ENCODE data around the gene KIF26B.

The KIF26B gene

DNA sequence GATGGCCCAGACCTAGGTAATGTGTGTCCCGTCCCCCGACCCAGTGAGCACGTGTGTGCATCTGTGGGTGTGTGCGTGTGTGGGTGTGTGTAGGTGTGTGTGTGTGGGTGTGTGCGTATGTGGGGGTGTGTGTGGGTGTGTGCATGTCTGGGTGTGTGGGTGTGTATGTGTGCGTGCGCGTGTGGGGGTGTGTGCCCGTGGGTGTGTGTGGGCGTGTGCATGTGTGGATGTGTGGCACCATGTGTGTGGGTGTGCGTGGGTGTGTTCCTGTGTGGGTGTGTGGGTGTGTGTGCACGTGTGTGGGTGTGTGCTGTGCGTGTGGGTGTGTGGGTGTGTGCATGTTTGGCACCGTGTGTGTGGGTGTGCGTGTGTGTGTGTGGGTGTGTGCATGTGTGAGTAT, 309.5 kb downstream of the KIF26B start:
- no peaks in the 10 kb centered on the region for H3K27me3 ChIP-seq (ENCODE audit: control insufficient read depth, insufficient read depth, low read length, poor library complexity, severe bottlenecking)
- H3K36me3 ChIP-seq (ENCODE audit: control insufficient read depth, insufficient read depth, low read length): no peaks in the 10 kb centered on the region
- H3K4me3 ChIP-seq (ENCODE audit: insufficient read depth, low read depth, low read length): no peak overlapping the region
- H3K9me3 ChIP-seq (ENCODE audit: control insufficient read depth, low read length): no peaks in the 10 kb centered on the region
- H3K27ac ChIP-seq (ENCODE audit: insufficient read depth, low read depth, low read length, poor library complexity, severe bottlenecking): no peak overlapping the region
- WGBS, 2 experiments: 94 to 97% methylated on average over 15 of the region's 15 CpGs
- H3K4me1 ChIP-seq (ENCODE audit: control insufficient read depth, insufficient read depth, low read length): no peaks in the 10 kb centered on the region

- no peak overlapping the region for H3K27ac ChIP-seq (ENCODE audit: insufficient read depth, low read depth, low read length, poor library complexity, severe bottlenecking)
- no peaks in the 10 kb centered on the region for H3K27me3 ChIP-seq (ENCODE audit: control insufficient read depth, insufficient read depth, low read length, poor library complexity, severe bottlenecking)
- H3K36me3 ChIP-seq (ENCODE audit: control insufficient read depth, insufficient read depth, low read length): no peaks in the 10 kb centered on the region
- no peak overlapping the region for H3K4me3 ChIP-seq (ENCODE audit: insufficient read depth, low read depth, low read length)
- H3K4me1 ChIP-seq (ENCODE audit: control insufficient read depth, insufficient read depth, low read length): no peaks in the 10 kb centered on the region
- 91 to 92% methylated on average over 16 of the region's 16 CpGs for WGBS, 2 experiments
- H3K9me3 ChIP-seq (ENCODE audit: control insufficient read depth, low read length): no peaks in the 10 kb centered on the region
These were observed 310.9 kb downstream of the KIF26B start for GRCh38 chr1:245465666-245466065.

GRCh38 chr1:245466261-245466660, 311.5 kb downstream of the KIF26B start:
- H3K4me3 ChIP-seq (ENCODE audit: insufficient read depth, low read depth, low read length): no peak overlapping the region
- no peaks in the 10 kb centered on the region for H3K27me3 ChIP-seq (ENCODE audit: control insufficient read depth, insufficient read depth, low read length, poor library complexity, severe bottlenecking)
- H3K36me3 ChIP-seq (ENCODE audit: control insufficient read depth, insufficient read depth, low read length): no peaks in the 10 kb centered on the region
- 85 to 88% methylated on average over 7 of the region's 7 CpGs for WGBS, 2 experiments
- H3K27ac ChIP-seq (ENCODE audit: insufficient read depth, low read depth, low read length, poor library complexity, severe bottlenecking): no peak overlapping the region
- no peaks in the 10 kb centered on the region for H3K4me1 ChIP-seq (ENCODE audit: control insufficient read depth, insufficient read depth, low read length)
- no peaks in the 10 kb centered on the region for H3K9me3 ChIP-seq (ENCODE audit: control insufficient read depth, low read length)

DNA sequence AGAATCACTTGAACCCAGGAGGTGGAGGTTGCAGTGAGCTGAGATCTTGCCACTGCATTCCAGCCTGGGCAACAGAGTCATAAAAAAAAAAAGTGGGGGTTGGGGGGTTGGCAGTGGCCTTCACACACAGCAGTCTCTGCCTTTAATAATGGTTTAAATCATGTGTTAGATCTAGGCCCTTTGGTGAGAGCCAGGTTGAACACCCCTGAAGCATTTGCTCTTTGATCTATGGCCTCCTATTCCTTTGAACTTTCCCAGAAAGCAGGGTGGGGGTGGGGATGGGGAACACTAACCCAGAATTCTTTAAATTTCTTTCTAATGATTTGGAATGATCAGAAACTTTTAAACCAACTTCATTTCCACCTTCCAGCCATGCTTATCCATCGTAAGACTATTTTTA, 313.0 kb downstream of the KIF26B start:
- 83 to 95% methylated on average over 1 of the region's 1 CpG for WGBS, 2 experiments
- no peaks in the 10 kb centered on the region for H3K36me3 ChIP-seq (ENCODE audit: control insufficient read depth, insufficient read depth, low read length)
- no peak overlapping the region for H3K27ac ChIP-seq (ENCODE audit: insufficient read depth, low read depth, low read length, poor library complexity, severe bottlenecking)
- no peaks in the 10 kb centered on the region for H3K9me3 ChIP-seq (ENCODE audit: control insufficient read depth, low read length)
- no peaks in the 10 kb centered on the region for H3K4me1 ChIP-seq (ENCODE audit: control insufficient read depth, insufficient read depth, low read length)
- no peak overlapping the region for H3K4me3 ChIP-seq (ENCODE audit: insufficient read depth, low read depth, low read length)
- H3K27me3 ChIP-seq (ENCODE audit: control insufficient read depth, insufficient read depth, low read length, poor library complexity, severe bottlenecking): no peaks in the 10 kb centered on the region

GRCh38 chr1:245469006-245469405, 314.2 kb downstream of the KIF26B start:
- WGBS, 2 experiments: 91 to 93% methylated on average over 6 of the region's 6 CpGs
- H3K27ac ChIP-seq (ENCODE audit: insufficient read depth, low read depth, low read length, poor library complexity, severe bottlenecking): no peak overlapping the region
- no peaks in the 10 kb centered on the region for H3K27me3 ChIP-seq (ENCODE audit: control insufficient read depth, insufficient read depth, low read length, poor library complexity, severe bottlenecking)
- H3K4me1 ChIP-seq (ENCODE audit: control insufficient read depth, insufficient read depth, low read length): no peaks in the 10 kb centered on the region
- H3K36me3 ChIP-seq (ENCODE audit: control insufficient read depth, insufficient read depth, low read length): no peaks in the 10 kb centered on the region
- H3K4me3 ChIP-seq (ENCODE audit: insufficient read depth, low read depth, low read length): no peak overlapping the region
- H3K9me3 ChIP-seq (ENCODE audit: control insufficient read depth, low read length): no peaks in the 10 kb centered on the region

DNA sequence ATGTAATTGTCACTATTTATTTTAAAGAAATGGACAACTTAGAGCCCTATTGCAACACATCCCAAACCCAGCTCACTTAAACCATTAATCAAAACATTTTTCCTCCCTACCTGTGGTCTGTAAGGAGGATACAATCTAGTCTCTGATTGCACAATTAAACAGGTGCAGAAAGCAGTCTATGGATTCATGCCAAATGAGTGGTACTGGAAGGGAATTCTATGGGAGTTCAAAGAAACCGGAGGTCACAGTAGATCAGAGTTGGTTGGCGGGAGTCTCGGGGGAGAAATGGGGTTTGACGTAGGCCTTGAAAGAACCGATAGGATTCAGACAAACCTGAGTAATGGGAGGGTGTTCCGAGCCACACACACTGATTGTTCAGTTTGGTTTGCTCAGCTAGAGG, 314.9 kb downstream of the KIF26B start:
- 92 to 95% methylated on average over 6 of the region's 6 CpGs for WGBS, 2 experiments
- no peak overlapping the region for H3K4me3 ChIP-seq (ENCODE audit: insufficient read depth, low read depth, low read length)
- no peaks in the 10 kb centered on the region for H3K4me1 ChIP-seq (ENCODE audit: control insufficient read depth, insufficient read depth, low read length)
- no peaks in the 10 kb centered on the region for H3K9me3 ChIP-seq (ENCODE audit: control insufficient read depth, low read length)
- no peaks in the 10 kb centered on the region for H3K36me3 ChIP-seq (ENCODE audit: control insufficient read depth, insufficient read depth, low read length)
- H3K27me3 ChIP-seq (ENCODE audit: control insufficient read depth, insufficient read depth, low read length, poor library complexity, severe bottlenecking): no peaks in the 10 kb centered on the region
- H3K27ac ChIP-seq (ENCODE audit: insufficient read depth, low read depth, low read length, poor library complexity, severe bottlenecking): no peak overlapping the region

GRCh38 chr1:245475126-245475525, 320.3 kb downstream of the KIF26B start:
- no peaks in the 10 kb centered on the region for H3K9me3 ChIP-seq (ENCODE audit: control insufficient read depth, low read length)
- no peaks in the 10 kb centered on the region for H3K27me3 ChIP-seq (ENCODE audit: control insufficient read depth, insufficient read depth, low read length, poor library complexity, severe bottlenecking)
- H3K27ac ChIP-seq (ENCODE audit: insufficient read depth, low read depth, low read length, poor library complexity, severe bottlenecking): no peak overlapping the region
- H3K36me3 ChIP-seq (ENCODE audit: control insufficient read depth, insufficient read depth, low read length): no peaks in the 10 kb centered on the region
- WGBS, 2 experiments: 94 to 95% methylated on average over 7 of the region's 7 CpGs
- no peak overlapping the region for H3K4me3 ChIP-seq (ENCODE audit: insufficient read depth, low read depth, low read length)
- H3K4me1 ChIP-seq (ENCODE audit: control insufficient read depth, insufficient read depth, low read length): no peaks in the 10 kb centered on the region

GRCh38 chr1:245475961-245476516, 321.3 kb downstream of the KIF26B start:
- Histone ChIP-seq H3K4me3 (ENCODE audit: insufficient read depth, low read depth, low read length) (no peak overlapping the region), H3K36me3 (ENCODE audit: control insufficient read depth, insufficient read depth, low read length) (no peaks in the 10 kb centered on the region), H3K4me1 (ENCODE audit: control insufficient read depth, insufficient read depth, low read length) (no peaks in the 10 kb centered on the region), H3K9me3 (ENCODE audit: control insufficient read depth, low read length) (no peaks in the 10 kb centered on the region), H3K27ac (ENCODE audit: insufficient read depth, low read depth, low read length, poor library complexity, severe bottlenecking) (no peak overlapping the region), H3K27me3 (ENCODE audit: control insufficient read depth, insufficient read depth, low read length, poor library complexity, severe bottlenecking) (no peaks in the 10 kb centered on the region)
- WGBS, 2 experiments: 96 to 97% methylated on average over 6 of the region's 6 CpGs

GRCh38 chr1:245477941-245478340, 323.2 kb downstream of the KIF26B start:
- H3K9me3 ChIP-seq (ENCODE audit: control insufficient read depth, low read length): no peaks in the 10 kb centered on the region
- no peaks in the 10 kb centered on the region for H3K4me1 ChIP-seq (ENCODE audit: control insufficient read depth, insufficient read depth, low read length)
- no peak overlapping the region for H3K4me3 ChIP-seq (ENCODE audit: insufficient read depth, low read depth, low read length)
- no peak overlapping the region for H3K27ac ChIP-seq (ENCODE audit: insufficient read depth, low read depth, low read length, poor library complexity, severe bottlenecking)
- no peaks in the 10 kb centered on the region for H3K36me3 ChIP-seq (ENCODE audit: control insufficient read depth, insufficient read depth, low read length)
- 92 to 93% methylated on average over 8 of the region's 8 CpGs for WGBS, 2 experiments
- H3K27me3 ChIP-seq (ENCODE audit: control insufficient read depth, insufficient read depth, low read length, poor library complexity, severe bottlenecking): no peaks in the 10 kb centered on the region

DNA sequence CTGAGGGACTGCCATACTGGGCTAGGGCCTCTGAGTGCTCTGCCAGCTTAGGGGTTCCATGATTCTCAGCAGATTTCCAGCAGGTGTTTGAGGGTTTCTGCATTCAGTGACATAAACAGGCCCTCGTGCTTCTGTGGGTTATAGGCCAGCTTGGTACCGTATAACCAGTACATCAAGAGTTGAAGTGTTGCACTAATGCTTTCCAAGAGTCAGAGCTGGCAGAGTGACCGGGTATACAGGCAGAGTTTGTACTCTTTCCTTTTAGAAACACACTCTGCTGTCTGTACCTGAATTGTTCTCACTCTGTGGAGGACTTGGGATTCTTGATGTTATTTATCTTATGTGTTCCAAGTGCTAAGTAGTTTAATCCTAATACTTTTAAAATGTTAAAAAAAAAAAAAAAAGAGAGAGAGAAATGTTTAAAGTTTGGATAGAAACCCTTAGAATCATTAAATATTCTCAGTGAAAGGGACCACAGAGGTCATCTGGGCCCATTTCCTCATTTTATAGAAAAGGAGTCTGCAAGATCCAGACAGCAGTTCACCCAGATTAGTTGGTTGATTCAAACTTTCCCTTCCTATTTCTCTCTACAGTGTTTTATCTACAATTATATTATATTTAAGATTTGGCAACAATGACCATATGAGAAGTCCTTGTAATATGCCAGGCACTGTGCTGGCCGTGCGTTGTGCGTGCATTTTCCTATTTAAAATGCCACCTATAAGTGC, 325.8 kb downstream of the KIF26B start:
- H3K4me1 ChIP-seq (ENCODE audit: control insufficient read depth, insufficient read depth, low read length): no peaks in the 10 kb centered on the region
- WGBS, 2 experiments: 92 to 97% methylated on average over 6 of the region's 6 CpGs
- H3K9me3 ChIP-seq (ENCODE audit: control insufficient read depth, low read length): no peaks in the 10 kb centered on the region
- H3K27me3 ChIP-seq (ENCODE audit: control insufficient read depth, insufficient read depth, low read length, poor library complexity, severe bottlenecking): no peaks in the 10 kb centered on the region
- no peak overlapping the region for H3K27ac ChIP-seq (ENCODE audit: insufficient read depth, low read depth, low read length, poor library complexity, severe bottlenecking)
- no peak overlapping the region for H3K4me3 ChIP-seq (ENCODE audit: insufficient read depth, low read depth, low read length)
- no peaks in the 10 kb centered on the region for H3K36me3 ChIP-seq (ENCODE audit: control insufficient read depth, insufficient read depth, low read length)
